GM12864 (cell line): ENCODE results near the gene CTNNA3.

Experiments used
- DNase-seq: peaks from one replicate; pipeline ENCODE4 v3.0.0-alpha.2; 2011; ENCODE audit warnings: low read depth
- H3K4me3 ChIP-seq: 2 replicates; pipeline ENCODE4 v1.5.1; 2011; ENCODE audit warnings: mild to moderate bottlenecking, low read depth, low read length, control low read depth
- CTCF ChIP-seq: IDR thresholded peaks from 2 replicates; pipeline ENCODE4 v1.5.1; 2011; ENCODE audit warnings: low read depth, mild to moderate bottlenecking, moderate library complexity, low read length, control low read depth, inconsistent platforms; ENCODE audit errors: missing control alignments

CTNNA3 gene

DNA sequence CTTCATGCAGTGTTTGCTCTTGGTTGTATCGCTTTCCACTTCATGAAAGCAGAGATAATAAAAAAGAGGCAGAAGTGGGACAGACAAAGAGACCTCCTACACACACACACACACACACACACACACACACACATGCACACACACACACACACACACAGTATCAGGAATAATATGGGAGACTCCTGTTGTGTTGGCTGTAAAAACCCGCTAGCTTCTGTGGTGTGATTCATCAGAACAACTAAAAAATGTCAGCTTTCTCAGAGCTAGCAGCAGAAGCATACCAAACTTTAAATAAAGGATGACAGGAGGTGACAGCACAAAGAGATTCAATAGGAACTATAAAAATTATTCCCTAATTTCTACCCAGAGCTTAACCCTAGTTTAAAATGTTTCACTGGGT is 918.3 kb downstream of the CTNNA3 start:
- no peak for DNase-seq
- TF ChIP-seq CTCF = no peak
- H3K4me3 ChIP-seq = no peak overlapping the region

DNA sequence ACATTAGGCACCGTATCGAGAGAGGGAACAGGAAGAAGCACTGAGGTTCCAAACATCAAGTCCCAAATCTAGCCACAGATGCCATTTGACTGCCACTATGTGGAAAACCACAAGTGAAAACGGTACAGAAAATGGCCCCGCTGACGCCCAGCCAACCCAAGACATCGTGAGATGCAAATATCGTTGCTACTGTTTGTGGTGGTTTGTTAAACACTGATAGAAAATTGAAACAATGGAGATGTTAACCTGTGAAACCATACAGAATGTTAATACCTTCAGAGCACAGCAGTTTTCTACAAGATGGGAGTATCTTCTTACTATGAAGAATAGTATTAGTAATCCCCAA is 922.5 kb downstream of the CTNNA3 start:
- H3K4me3 ChIP-seq = no peak overlapping the region
- no peak for DNase-seq
- TF ChIP-seq CTCF = no peak

GRCh38 chr10:66772548-66773471 is 923.2 kb downstream of the CTNNA3 start:
- no peak for DNase-seq
- no peak for TF ChIP-seq CTCF
- H3K4me3 ChIP-seq = no peak overlapping the region

DNA sequence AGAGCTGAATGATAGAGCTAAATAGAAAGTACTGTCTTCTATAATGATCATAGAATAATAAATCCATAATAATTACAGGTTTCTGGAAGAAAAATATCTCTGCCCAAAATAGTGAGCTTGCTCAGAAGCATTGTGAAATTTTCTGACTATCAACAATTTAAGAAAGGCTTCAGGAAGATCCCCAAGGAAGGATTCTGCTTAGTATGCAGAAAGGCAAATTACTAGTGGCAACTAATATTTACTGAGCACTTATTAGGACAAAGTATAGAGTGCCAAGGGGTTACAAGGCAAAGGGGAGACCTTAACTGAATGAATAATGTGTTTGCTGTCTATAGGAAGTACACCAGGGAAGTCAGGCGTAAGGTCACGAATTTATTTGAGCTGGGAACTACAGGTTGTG is 928.3 kb downstream of the CTNNA3 start:
- no peak overlapping the region for H3K4me3 ChIP-seq
- TF ChIP-seq CTCF = no peak
- DNase-seq = no peak

- TF ChIP-seq CTCF = no peak
- DNase-seq = no peak
Observed at GRCh38 chr10:66762218-66762729, 933.7 kb downstream of the CTNNA3 start.

GRCh38 chr10:66760941-66761340 is 935.1 kb downstream of the CTNNA3 start:
- no peak for DNase-seq
- no peak for TF ChIP-seq CTCF
- H3K4me3 ChIP-seq = no peak overlapping the region

More at GRCh38 chr10:66762218-66762729, 933.7 kb downstream of the CTNNA3 start:
- no peak overlapping the region for H3K4me3 ChIP-seq

GRCh38 chr10:66755474-66755873 is 940.5 kb downstream of the CTNNA3 start:
- no peak for DNase-seq

More at GRCh38 chr10:66755474-66755873, 940.5 kb downstream of the CTNNA3 start:
- TF ChIP-seq CTCF = no peak
- H3K4me3 ChIP-seq = no peak overlapping the region
